ENCODE results near the gene AATF.
"Not testable (repeated sequence)": the region's sequence is repeated elsewhere in the genome, so short reads cannot be mapped to it uniquely, and the experiment has no call there.

Gene AATF

GRCh38 chr17:37051381-37051780 lies 102.6 kb downstream of the AATF start:
- no peak for DNase-seq

- DNase-seq = no peak
Measured at GRCh38 chr17:37051833-37052232, 103.1 kb downstream of the AATF start.

DNA sequence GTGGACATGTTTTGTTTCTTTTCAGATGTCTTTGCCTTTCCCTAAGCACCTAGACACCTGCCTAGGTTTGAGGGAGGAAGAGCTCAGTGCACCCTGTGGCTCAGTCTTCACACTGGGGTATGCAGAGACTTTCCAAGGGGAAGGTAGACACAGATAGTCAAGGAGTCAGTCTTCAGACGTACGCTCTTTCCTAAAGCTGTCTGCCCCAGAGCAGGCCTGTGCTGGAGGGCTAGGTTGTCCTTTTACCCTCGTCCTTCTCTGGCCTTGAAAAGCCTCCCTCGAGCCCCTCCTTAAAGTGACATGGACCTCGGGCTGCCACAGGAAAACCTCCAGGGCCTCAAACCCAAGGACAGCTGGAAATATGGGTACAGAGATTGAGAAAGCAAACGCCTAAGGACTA lies 103.7 kb downstream of the AATF start:
- DNase-seq = no peak

- DNase-seq = no peak
Measured at GRCh38 chr17:37054894-37055293, 106.1 kb downstream of the AATF start.

DNA sequence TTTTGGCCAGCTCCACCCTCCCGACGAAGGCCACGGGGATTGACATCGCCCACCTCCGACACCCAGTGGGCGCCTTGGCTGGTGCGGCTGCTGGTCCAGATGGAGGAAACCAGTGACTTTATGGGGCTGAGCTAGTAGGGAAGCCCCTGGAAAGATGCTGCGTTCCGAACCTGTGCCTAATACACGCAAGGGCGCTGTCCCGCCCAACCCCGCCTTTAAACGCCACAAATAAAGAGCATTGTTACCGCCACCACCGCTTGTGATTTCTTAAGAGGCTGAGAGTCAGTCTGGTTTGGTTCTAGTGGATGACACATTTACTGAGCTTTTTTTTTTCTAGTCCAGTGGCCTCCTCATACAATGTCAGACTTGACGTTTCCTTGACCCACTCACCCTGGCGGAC lies 107.9 kb downstream of the AATF start:
- no peak for DNase-seq

DNA sequence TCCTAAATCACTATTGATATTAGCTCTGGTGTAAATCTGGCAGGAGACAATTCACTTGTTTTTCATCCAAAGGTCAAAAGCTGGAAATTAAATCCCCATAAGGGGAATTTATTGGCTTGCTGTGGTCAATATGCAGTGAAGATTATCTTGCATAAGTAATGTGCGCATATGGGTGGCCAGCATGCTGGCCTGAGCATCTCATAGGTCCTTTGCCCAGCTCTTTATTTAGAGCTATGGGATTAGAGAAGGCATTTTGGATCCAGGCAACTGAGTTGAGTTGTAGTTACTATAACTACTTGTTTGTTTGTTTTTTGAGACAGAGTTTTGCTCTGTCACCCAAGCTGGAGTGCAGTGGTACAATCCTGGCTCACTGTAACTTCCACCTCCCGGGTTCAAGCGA lies 110.7 kb downstream of the AATF start:
- DNase-seq = no peak

- DNase-seq = no peak
Measured at GRCh38 chr17:37060094-37060493, 111.3 kb downstream of the AATF start.

GRCh38 chr17:37060928-37061327 lies 112.2 kb downstream of the AATF start:
- no peak for DNase-seq

DNA sequence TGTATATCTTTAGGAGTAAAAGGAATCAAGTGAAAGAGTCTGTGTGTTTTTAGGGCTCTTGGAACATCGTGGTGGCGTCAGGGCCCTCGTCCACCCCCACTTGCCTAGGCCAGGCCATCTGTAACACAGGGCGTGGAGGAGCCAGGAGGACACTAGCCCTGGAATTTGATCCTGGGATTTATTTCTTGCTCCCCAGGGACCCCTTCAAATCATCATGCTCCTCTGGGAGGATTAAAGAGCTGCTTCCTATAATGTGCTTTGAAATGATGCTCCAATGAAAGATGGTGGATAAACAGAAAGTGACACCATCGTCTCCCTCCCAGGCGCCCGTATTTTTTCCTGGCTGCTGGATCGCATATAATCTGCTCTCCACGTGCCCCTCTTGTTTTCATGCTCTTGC lies 113.3 kb downstream of the AATF start:
- no peak for DNase-seq

DNA sequence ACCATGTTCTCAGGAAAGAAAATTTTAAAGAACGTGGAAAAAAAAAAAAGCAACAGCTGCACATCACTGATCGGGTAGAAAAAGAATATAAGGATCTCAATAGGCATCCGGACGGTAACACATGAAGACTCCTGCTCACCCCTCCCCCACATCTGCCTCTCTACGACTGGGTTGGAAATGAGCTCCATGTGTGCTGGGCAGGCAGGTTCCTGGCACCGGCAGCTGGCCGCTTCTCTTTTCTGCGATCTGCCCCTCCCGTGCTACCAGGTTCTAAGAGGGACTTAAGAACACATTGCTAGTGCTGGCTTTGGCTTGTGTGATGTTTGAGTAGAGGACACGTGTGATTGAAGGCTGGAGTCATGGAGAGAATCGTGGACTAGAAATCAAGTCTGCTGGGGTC lies 115.5 kb downstream of the AATF start:
- DNase-seq = no peak

GRCh38 chr17:37064956-37065355 lies 116.2 kb downstream of the AATF start:
- DNase-seq = no peak

DNA sequence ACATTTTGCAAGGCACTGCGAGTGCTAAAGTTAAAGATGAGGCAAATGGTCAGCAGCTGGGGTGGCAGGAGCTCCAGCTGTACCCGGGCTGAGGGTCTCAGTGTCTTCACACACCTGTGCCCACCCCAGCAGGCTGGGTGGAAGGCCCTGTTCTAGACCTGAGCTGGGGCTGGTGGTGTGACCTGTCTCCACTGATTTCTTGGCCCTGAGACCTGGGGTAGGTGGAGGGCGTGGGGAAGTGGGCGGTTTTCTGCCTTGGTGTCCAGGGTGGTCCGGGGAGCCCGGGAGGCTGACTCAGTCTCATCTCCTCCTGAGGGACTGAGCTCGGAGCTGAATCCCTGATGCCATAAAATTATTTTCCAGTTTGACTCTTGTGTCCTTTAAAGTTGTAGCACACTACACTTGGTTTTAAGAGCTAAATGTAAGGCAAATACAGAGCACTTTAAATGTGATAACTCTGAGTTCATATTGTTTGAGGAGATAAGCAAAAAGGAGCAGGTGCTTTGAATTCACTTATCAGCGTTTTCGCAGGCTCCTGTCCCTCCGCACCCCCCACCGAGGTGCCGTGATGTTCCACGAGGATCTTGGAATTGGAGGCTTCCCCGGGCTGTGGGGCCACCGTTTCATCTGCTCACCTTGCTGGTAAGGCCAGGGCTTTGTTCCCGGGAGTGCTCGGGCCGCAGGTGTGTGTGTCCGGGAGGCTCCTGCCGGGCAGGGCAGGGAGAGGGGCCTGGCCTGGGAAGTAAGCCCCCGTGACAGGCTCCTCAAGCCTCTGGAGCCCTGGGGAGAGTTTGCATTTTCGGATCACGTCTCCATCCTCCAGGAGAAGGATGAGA lies 117.0 kb downstream of the AATF start:
- DNase-seq = no peak

DNA sequence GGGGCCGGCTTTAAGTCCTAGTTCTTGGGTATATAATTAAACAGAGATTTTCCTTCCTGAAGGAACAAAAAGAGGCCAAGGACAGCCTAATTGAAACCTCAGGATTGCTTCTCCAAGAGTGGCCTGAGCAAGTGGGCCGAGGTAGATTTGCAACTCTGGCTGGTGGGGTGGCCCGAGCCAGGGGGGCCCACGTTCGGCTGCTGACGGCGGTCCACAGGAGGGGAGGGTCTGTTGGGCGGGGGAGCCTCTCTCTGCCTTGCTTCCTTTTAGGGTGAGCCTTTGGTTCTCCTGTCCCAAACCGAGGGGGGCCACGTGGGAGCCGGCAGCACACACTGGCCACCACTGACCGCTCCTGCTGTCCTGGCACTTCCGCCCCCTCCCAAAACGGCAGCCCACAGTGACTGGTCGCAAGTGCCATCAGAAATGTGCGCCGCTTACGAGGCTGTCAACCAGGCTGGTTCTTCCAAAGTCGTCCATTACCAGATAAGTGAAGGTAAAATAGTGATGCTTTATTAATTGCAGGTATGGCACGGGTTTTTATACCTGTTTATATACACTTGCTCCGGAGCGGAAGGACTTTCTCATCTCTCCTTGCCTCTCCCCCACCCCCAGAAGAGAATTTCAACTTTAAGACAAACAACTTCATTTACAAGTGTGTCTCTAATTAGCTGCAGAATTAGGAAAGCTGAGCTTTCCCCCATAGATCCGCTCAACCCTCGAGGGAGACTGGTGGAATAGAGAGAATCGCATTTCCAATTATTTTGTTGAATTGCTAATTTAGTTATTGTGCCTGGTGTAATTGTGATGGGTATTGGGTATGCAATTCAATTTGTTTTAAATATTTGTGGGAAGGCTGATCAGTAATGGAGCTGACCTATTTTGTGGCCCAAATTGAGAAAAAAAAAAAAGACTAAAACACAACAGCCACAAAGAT lies 117.8 kb downstream of the AATF start:
- no peak for DNase-seq

GRCh38 chr17:37067555-37068111 lies 118.9 kb downstream of the AATF start:
- DNase-seq = no peak

- no peak for DNase-seq
Measured at GRCh38 chr17:37068266-37068665, 119.5 kb downstream of the AATF start.

GRCh38 chr17:37069087-37069486 lies 120.3 kb downstream of the AATF start:
- no peak for DNase-seq

- DNase-seq = not testable (repeated sequence)
Measured at GRCh38 chr17:37073464-37073863, 124.7 kb downstream of the AATF start.

GRCh38 chr17:37079065-37079708 lies 130.4 kb downstream of the AATF start:
- no peak for DNase-seq

- DNase-seq = no peak
Measured at GRCh38 chr17:37079735-37080134, 131.0 kb downstream of the AATF start.

DNA sequence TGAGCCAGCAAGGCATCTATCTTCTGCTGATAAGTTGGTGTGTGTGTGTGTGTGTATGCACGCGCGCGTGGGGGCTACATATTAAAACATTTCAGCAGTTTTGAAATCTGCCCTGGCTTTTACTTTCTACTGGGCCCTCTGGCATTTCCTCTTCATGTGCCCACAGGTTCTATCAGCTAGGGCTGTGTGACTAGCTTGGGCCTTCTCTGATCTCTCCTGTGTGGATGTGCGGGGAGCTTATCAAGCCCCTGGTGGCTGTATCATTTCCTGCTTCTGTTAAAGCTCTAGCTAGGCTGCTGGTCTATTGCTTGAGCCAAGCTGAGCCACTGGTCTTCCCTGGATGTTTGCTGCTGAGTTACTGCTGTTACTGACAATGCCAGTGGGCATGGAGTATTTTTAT lies 132.5 kb downstream of the AATF start:
- DNase-seq = no peak

DNA sequence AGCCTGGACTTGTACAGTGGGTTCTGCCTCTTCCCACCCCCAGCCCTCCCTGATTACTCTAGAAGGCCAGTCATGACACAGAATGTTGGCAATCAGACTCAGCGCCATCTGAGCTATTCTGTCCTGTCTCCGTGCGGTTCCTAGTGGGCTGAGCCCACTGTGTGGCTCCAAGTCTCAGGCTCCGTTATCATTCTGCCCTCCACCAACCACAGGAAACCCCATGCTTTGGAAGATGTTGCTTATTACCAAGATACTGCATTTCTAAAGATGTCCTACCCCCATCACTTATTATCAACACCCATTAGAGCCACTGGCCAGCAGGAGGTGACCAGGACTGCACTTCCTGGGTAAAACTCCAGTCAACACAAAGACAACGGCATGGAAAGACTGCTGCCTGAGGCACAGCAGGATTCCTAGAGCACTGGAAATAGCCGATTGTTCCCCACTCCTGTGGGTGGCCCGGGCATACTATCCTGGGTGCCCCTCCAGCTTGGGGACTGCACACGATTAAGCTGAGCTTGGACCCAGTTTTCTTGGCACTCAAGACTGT lies 133.6 kb downstream of the AATF start:
- DNase-seq = no peak

DNA sequence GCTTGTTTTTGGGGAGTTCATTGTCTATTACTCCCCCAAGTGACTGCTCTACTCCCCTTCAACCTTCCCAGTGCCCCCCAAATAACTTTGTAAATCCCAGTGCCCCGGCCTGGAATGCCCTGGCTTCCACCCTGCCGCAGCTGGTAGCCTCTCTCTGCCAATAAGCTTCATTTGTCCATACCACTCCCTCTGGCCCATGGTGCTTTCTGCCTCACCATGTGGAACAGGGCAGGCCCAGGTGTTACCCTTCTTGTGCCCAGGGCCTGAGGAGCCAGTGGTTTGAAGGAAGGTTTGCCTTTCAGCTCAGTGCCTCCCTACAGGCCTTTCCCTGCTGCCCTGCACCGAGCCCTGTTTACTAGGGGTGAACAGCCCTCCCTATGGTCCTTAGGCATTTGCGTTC lies 134.2 kb downstream of the AATF start:
- DNase-seq = no peak

DNA sequence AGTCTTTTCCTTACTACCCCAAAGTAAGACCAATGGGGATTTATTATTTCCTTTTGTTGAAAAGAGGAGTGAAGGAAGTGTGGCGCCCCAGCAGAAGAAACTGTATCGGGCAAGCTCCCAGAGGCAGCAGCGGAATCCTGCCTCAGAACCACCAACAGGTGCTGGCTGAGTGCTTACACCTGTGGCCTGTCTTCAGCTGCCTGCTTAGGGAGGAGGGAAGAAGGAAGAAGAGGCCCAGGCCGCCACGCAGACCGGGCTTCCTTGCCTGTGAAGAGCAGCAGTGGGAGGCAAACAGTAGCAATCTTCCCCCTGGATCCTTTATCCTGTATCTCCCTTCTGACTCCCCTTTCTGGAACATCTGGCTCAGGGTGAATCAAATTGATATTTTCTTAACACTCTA lies 134.7 kb downstream of the AATF start:
- DNase-seq = no peak
